Smooth muscle cell (in vitro differentiated cells): Measurements from ENCODE around the gene YJU2. TPM values are rescaled to one million over a fixed set of nuclear protein-coding genes. Genes with fewer than 3 reads are reported as not detected.
"Not testable (repeated sequence)": the region's sequence is repeated elsewhere in the genome, so short reads cannot be mapped to it uniquely, and the experiment has no call there.

Source experiments
- DNase-seq: peaks from one replicate; lab custom pipeline; 2025; ENCODE audit not compliant: unreplicated experiment; lab: John Stamatoyannopoulos, UW
- H2AFZ ChIP-seq: fragments of 200-600 bp; sonication (generic); 2 replicates; pipeline ENCODE4 v1.6.0; 2016; ENCODE audit warnings: antibody characterized with exemption, low read depth, mild to moderate bottlenecking
- H3F3A ChIP-seq: fragments of 200-600 bp; sonication (generic); 2 replicates; pipeline ENCODE4 v1.6.0; 2017; ENCODE audit warnings: antibody characterized with exemption, low read depth
- H3K27ac ChIP-seq: fragments of 200-600 bp; sonication (generic); 2 replicates; pipeline ENCODE4 v1.5.1; 2016; ENCODE audit warnings: low read depth, mild to moderate bottlenecking
- H3K27me3 ChIP-seq: fragments of 200-600 bp; sonication (generic); 2 replicates; pipeline ENCODE4 v1.6.1; 2016; ENCODE audit warnings: low read depth, mild to moderate bottlenecking
- H3K36me3 ChIP-seq: fragments of 200-600 bp; sonication (generic); 2 replicates; pipeline ENCODE4 v1.5.1; 2016; ENCODE audit warnings: low read depth
- H3K4me1 ChIP-seq: fragments of 200-600 bp; sonication (generic); 2 replicates; pipeline ENCODE4 v1.5.1; 2016; ENCODE audit warnings: low read depth
- H3K4me2 ChIP-seq: fragments of 200-600 bp; sonication (generic); 2 replicates; pipeline ENCODE4 v1.6.0; 2016; ENCODE audit warnings: mild to moderate bottlenecking
- H3K4me3 ChIP-seq: fragments of 200-600 bp; sonication (generic); 2 replicates; pipeline ENCODE4 v1.5.1; 2016; ENCODE audit warnings: mild to moderate bottlenecking
- H3K79me2 ChIP-seq: fragments of 200-600 bp; sonication (generic); 2 replicates; pipeline ENCODE4 v1.6.0; 2016; ENCODE audit warnings: low read depth, mild to moderate bottlenecking
- H3K9ac ChIP-seq: fragments of 200-600 bp; sonication (generic); 2 replicates; pipeline ENCODE4 v1.6.0; 2016; ENCODE audit warnings: low read depth
- H3K9me3 ChIP-seq: fragments of 200-600 bp; sonication (generic); replicated peaks from 2 replicates; pipeline ENCODE4 v1.5.1; 2016; ENCODE audit warnings: low read depth
- H4K20me1 ChIP-seq: fragments of 200-600 bp; sonication (generic); 2 replicates; pipeline ENCODE4 v1.6.0; 2016; ENCODE audit warnings: low read depth
- CTCF ChIP-seq: fragments of 200-600 bp; sonication (generic); IDR thresholded peaks from 2 replicates; pipeline ENCODE4 v1.5.1; 2017; ENCODE audit warnings: borderline replicate concordance, mild to moderate bottlenecking, antibody characterized with exemption; ENCODE audit not compliant: insufficient read depth, poor library complexity, severe bottlenecking
- WGBS: methylation state at CpG from one replicate; pipeline ENCODE4 v1.1.7; 2016; ENCODE audit warnings: low lambda C conversion rate; 5-methylcytosine and 5-hydroxymethylcytosine counted together
- polyA plus RNA-seq: library from polyadenylated mRNA; unstranded; fragments of >200 nt; fragmentation: Nextera tagmentation; extraction: Ambion mirVana; gene quantifications from 2 replicates; pipeline ENCODE4 v1.2.1, GENCODE V29; 2016
- total RNA-seq: library from RNA; depleted of rRNA; stranded (reverse); fragments of >200 nt; gene quantifications from 2 replicates; pipeline ENCODE4 v1.2.3, GENCODE V29; 2014

The YJU2 gene
- total and polyA plus RNA-seq, 2 experiments from 2014 or later = 8.7 to 12.0 TPM

- Histone ChIP-seq H3K9ac (no peak overlapping the region), H3K4me3 (no peak overlapping the region), H3F3A (no peaks in the 10 kb centered on the region), H2AFZ (no peak overlapping the region), H3K27ac (no peak overlapping the region), H3K9me3 (no peaks in the 10 kb centered on the region), H3K27me3 (no peaks in the 10 kb centered on the region), H3K4me2 (no peak overlapping the region), H3K4me1 (no peaks in the 10 kb centered on the region), H3K79me2 (no peaks in the 10 kb centered on the region), H4K20me1 (no peaks in the 10 kb centered on the region), H3K36me3 (no peaks in the 10 kb centered on the region)
- no peak for DNase-seq
- no peak for TF ChIP-seq CTCF
- 80% methylated on average over 10 of the region's 10 CpGs for WGBS
These were observed 31.1 kb upstream of the YJU2 start for GRCh38 chr19:4215807-4216206.

GRCh38 chr19:4216846-4217245 is 30.0 kb upstream of the YJU2 start:
- H3K27ac ChIP-seq = no peak overlapping the region
- H3K9me3 ChIP-seq = no peaks in the 10 kb centered on the region
- no peaks in the 10 kb centered on the region for H3K36me3 ChIP-seq
- H3K9ac ChIP-seq = no peak overlapping the region
- H3K79me2 ChIP-seq = no peaks in the 10 kb centered on the region
- H3K4me1 ChIP-seq = no peaks in the 10 kb centered on the region
- WGBS = 88% methylated on average over 6 of the region's 6 CpGs
- TF ChIP-seq CTCF = no peak
- H3K27me3 ChIP-seq = no peaks in the 10 kb centered on the region
- DNase-seq = no peak
- H2AFZ ChIP-seq = no peak overlapping the region
- no peaks in the 10 kb centered on the region for H4K20me1 ChIP-seq
- no peaks in the 10 kb centered on the region for H3F3A ChIP-seq
- no peak overlapping the region for H3K4me2 ChIP-seq
- no peak overlapping the region for H3K4me3 ChIP-seq

GRCh38 chr19:4217429-4218264 is 29.2 kb upstream of the YJU2 start:
- WGBS = 97% methylated on average over 71 of the region's 81 CpGs
- Histone ChIP-seq H3K27ac (no peak overlapping the region), H4K20me1 (no peaks in the 10 kb centered on the region), H3K4me1 (no peaks in the 10 kb centered on the region), H3K27me3 (no peaks in the 10 kb centered on the region), H3K4me3 (no peak overlapping the region), H3K79me2 (no peaks in the 10 kb centered on the region), H2AFZ (no peak overlapping the region), H3K9ac (no peak overlapping the region), H3K4me2 (no peak overlapping the region), H3K36me3 (no peaks in the 10 kb centered on the region), H3K9me3 (no peaks in the 10 kb centered on the region), H3F3A (no peaks in the 10 kb centered on the region)
- no peak for TF ChIP-seq CTCF
- DNase-seq = no peak

- H3K27ac ChIP-seq, DNase-seq, H3K36me3 ChIP-seq, H3K27me3 ChIP-seq, H3K9me3 ChIP-seq, H4K20me1 ChIP-seq, H2AFZ ChIP-seq, H3F3A ChIP-seq, H3K4me1 ChIP-seq, H3K4me3 ChIP-seq, H3K4me2 ChIP-seq, H3K9ac ChIP-seq, H3K79me2 ChIP-seq: not testable (repeated sequence)
- WGBS = 100% methylated on average over 1 of the region's 1 CpG
These were observed 28.4 kb upstream of the YJU2 start for GRCh38 chr19:4218523-4218922.
